ENCODE results near the gene BCAS3.

GRCh38 chr17:60862482-60862881 is 184.8 kb downstream of the BCAS3 start:
- no peak for TF ChIP-seq ZFP30 (CRISPR knock-in tag; IDR thresholded peaks at IDR 0.05)
- no peak for TF ChIP-seq RARB (CRISPR knock-in tag; IDR thresholded peaks at IDR 0.05)
- no peak for TF ChIP-seq OSR1 (CRISPR knock-in tag; IDR thresholded peaks at IDR 0.05)
- no peak for TF ChIP-seq BACH2 (CRISPR knock-in tag; IDR thresholded peaks at IDR 0.05; ENCODE audit: borderline replicate concordance)
- no peak for TF ChIP-seq ZNF565 (CRISPR knock-in tag; conservative IDR thresholded peaks at IDR 0.05; ENCODE audit: low read depth)
- TF ChIP-seq ZNF8 (CRISPR knock-in tag; IDR thresholded peaks at IDR 0.05): no peak
- no peak for TF ChIP-seq ISL1 (CRISPR knock-in tag; IDR thresholded peaks at IDR 0.05)
- TF ChIP-seq, protein P1, sequence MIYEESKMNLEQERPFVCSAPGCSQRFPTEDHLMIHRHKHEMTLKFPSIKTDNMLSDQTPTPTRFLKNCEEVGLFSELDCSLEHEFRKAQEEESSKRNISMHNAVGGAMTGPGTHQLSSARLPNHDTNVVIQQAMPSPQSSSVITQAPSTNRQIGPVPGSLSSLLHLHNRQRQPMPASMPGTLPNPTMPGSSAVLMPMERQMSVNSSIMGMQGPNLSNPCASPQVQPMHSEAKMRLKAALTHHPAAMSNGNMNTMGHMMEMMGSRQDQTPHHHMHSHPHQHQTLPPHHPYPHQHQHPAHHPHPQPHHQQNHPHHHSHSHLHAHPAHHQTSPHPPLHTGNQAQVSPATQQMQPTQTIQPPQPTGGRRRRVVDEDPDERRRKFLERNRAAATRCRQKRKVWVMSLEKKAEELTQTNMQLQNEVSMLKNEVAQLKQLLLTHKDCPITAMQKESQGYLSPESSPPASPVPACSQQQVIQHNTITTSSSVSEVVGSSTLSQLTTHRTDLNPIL (CRISPR knock-in tag; IDR thresholded peaks at IDR 0.05; ENCODE audit: low read depth): no peak
- no peak for TF ChIP-seq TSHZ2 (CRISPR knock-in tag; IDR thresholded peaks at IDR 0.05)
- TF ChIP-seq ZFP3 (CRISPR knock-in tag; IDR thresholded peaks at IDR 0.05): no peak
- TF ChIP-seq ZC3H10 (CRISPR knock-in tag; IDR thresholded peaks at IDR 0.05): no peak
- TF ChIP-seq ESRRG (CRISPR knock-in tag; IDR thresholded peaks at IDR 0.05): no peak
- TF ChIP-seq ARNTL (CRISPR knock-in tag; IDR thresholded peaks at IDR 0.05; ENCODE audit: borderline replicate concordance, low read depth): no peak
- TF ChIP-seq, protein P2, sequence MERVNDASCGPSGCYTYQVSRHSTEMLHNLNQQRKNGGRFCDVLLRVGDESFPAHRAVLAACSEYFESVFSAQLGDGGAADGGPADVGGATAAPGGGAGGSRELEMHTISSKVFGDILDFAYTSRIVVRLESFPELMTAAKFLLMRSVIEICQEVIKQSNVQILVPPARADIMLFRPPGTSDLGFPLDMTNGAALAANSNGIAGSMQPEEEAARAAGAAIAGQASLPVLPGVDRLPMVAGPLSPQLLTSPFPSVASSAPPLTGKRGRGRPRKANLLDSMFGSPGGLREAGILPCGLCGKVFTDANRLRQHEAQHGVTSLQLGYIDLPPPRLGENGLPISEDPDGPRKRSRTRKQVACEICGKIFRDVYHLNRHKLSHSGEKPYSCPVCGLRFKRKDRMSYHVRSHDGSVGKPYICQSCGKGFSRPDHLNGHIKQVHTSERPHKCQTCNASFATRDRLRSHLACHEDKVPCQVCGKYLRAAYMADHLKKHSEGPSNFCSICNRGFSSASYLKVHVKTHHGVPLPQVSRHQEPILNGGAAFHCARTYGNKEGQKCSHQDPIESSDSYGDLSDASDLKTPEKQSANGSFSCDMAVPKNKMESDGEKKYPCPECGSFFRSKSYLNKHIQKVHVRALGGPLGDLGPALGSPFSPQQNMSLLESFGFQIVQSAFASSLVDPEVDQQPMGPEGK (CRISPR knock-in tag; IDR thresholded peaks at IDR 0.05; ENCODE audit: borderline replicate concordance): no peak
